Airway epithelial cell (primary cell): ENCODE results near the gene ZMYND11. TPM values are rescaled to one million over a fixed set of nuclear protein-coding genes. Genes with fewer than 3 reads are reported as not detected.

ENCODE experiments used
- total RNA-seq: library from RNA; depleted of rRNA; stranded (reverse); fragments of >200 nt; gene quantifications from 2 replicates; pipeline ENCODE4 v1.2.3, GENCODE V29; 2015

ZMYND11 gene
- 19.7 and 23.8 TPM in 2 replicates for total RNA-seq

GRCh38 chr10:135132-135600 lies at the start of gene ZMYND11:
Gene ZMYND11, plus strand, starts transcription at chr10:135455. Its CDS starts 44,558 bp downstream, at chr10:180013.

Other genes starting within 250 kb of the ZMYND11 start
- gene TUBB8, start 86.2 kb upstream of the ZMYND11 start, total RNA-seq, result not detected in 2 replicates